ENCODE results near the gene SFT2D2. TPM values are rescaled to one million over a fixed set of nuclear protein-coding genes. Genes with fewer than 3 reads are reported as not detected.

SFT2D2 gene
- total RNA-seq, 2 experiments from 2014 or later = 25.2 to 42.3 TPM

DNA sequence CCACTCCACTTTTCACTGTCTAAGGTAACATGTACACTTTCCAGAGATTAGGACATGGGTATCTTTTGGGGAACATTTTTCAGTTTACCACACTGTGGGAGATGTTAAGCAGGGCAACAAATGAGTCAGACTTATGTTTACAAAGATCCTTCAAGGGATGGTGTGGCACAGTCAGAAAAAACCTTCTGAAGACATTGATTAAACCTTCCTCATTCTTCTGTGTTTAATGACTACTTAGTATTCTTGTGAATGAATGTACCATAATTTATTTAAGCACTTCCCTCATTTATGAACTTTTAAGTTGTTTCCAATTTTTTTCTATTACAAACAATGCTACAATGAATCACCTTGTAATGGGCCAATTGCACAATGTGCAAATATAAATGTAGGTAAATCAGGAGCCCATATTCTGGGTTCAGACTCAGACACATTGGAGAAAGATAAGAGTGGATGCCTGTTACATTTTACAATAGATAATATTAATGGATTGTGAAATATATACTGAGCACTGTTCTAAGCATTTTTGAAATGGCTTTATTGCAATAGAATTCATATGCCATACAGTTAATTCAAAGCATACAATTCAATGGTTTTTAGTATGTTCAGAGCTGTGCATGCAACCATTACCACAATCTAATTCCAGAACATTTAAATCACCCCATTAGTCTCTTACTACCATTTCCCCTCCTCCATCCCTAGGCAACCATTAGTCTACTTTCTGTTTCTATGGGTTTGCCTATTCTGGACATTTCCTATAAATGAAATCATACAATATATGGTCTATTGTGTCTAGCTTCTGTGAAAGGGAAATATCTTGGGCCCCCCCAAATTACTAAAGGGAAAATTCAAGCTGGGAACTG, 1.9 kb upstream of the SFT2D2 start:
- Mint-ChIP-seq H3K9me3 (ENCODE audit: low read depth) (no peaks in the 10 kb centered on the region), H3K4me1 (peaks cover 40% of the 10 kb centered on the region), H3K4me3 (no peak overlapping the region), H3K27me3 (peaks cover 5% of the 10 kb centered on the region), H3K36me3 (ENCODE audit: low read depth) (peaks cover 17% of the 10 kb centered on the region), H3K27ac (no peak overlapping the region)
- CTCF ChIA-PET = interaction anchor here (0.9 to 4.1 kb wide), 3 partner anchors 11 to 119 kb away, joined by 3 to 38 read pairs (median 3); no protein-coding TSS in a partner anchor
- DNase-seq (no peak), ATAC-seq (no peak)
- POLR2A ChIA-PET = interaction anchor here (2.1 kb wide), 1 partner anchor 13 kb away, joined by 14 read pairs; no protein-coding TSS in a partner anchor
- intact Hi-C loops (cut with DNase I, micrococcal nuclease) = loop anchor here in 1 of 2 experiments (2.0 kb wide), 1 partner anchor 13 kb away; no protein-coding TSS in a partner anchor

DNA sequence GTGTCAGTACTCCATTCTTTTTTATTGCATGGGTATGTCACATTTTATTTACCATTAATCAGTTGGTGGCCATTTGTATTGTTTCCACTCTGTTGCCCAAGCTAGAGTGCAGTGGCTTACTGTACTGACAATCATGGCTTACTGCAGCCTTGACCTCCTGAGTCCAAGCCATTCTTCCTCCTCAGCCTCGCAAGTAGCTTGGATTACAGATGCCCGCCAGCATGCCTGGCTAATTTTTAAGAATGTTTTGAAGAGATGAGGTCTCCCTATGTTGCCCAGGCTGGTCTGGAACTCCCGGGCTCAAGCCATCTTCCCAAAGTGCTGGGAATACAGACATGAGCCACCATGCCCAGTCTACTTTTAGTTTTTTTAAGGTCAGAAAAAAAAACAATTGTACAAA, 813 bp upstream of the SFT2D2 start:
- Mint-ChIP-seq H3K4me3 (peak overlapping the region; percentile 86), H3K27ac (no peak overlapping the region), H3K27me3 (peaks cover 5% of the 10 kb centered on the region), H3K4me1 (peaks cover 49% of the 10 kb centered on the region), H3K36me3 (ENCODE audit: low read depth) (peaks cover 28% of the 10 kb centered on the region), H3K9me3 (ENCODE audit: low read depth) (no peaks in the 10 kb centered on the region)
- POLR2A ChIA-PET = interaction anchor here (0.6 to 2.7 kb wide), 4 partner anchors 10 to 289 kb away, joined by 4 to 20 read pairs (median 12); partner anchors contain the start of gene DCAF6
- intact Hi-C loops (cut with DNase I, micrococcal nuclease) = loop anchor here (1.0 to 5.0 kb wide), 5 partner anchors 47 to 1142 kb away; partner anchors contain the start of genes BLZF1 (in 2 of the 2), NME7 (in 2 of the 2), TIPRL (in 2 of the 2) and DCAF6 (in 1 of the 2)
- ATAC-seq = no peak
- no peak for DNase-seq
- CTCF ChIA-PET = interaction anchor here (1.4 to 4.1 kb wide), 2 partner anchors 11 to 118 kb away, joined by 3 to 38 read pairs; no protein-coding TSS in a partner anchor

DNA sequence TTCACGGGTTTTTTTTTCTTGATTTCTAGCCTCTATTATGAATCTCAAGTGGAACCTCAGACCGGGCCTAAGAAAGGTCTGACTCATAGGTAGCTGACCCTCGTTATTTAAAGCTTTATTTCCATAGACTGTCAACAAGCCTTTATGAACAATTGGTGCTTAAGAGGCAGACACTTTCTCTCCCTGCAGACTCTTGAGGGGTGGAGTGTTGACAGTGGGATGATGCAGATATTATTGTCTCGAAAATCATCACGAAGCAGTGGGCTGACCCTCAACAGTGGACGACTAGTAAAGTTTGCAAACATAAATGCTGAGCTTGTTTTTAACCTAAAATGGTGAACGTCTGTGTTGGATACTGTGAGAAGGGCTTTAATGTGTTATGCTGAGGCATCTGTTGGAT, 1.8 kb downstream of the SFT2D2 start:
- intact Hi-C loops (cut with DNase I, micrococcal nuclease) = loop anchor here (1.0 to 5.0 kb wide), 8 partner anchors 10 to 1667 kb away; partner anchors contain the start of genes BLZF1 (in 2 of the 2), NME7 (in 2 of the 2), ATP1B1 (in 1 of the 2) and GPR161 (in 1 of the 2)
- Mint-ChIP-seq H3K27me3 (peaks cover 3% of the 10 kb centered on the region), H3K36me3 (ENCODE audit: low read depth) (peaks cover 41% of the 10 kb centered on the region), H3K4me1 (peaks cover 52% of the 10 kb centered on the region), H3K27ac (peak overlapping the region; percentile 86), H3K4me3 (peak overlapping the region; percentile 86), H3K9me3 (ENCODE audit: low read depth) (no peaks in the 10 kb centered on the region)
- ChIA-PET POLR2A (interaction anchor here (0.6 to 2.7 kb wide), 4 partner anchors 10 to 477 kb away, joined by 3 to 11 read pairs (median 7); no protein-coding TSS in a partner anchor), CTCF (interaction anchor here (0.8 to 4.1 kb wide), 4 partner anchors 8 to 142 kb away, joined by 3 to 38 read pairs (median 5); no protein-coding TSS in a partner anchor)
- DNase-seq (no peak), ATAC-seq (no peak)

DNA sequence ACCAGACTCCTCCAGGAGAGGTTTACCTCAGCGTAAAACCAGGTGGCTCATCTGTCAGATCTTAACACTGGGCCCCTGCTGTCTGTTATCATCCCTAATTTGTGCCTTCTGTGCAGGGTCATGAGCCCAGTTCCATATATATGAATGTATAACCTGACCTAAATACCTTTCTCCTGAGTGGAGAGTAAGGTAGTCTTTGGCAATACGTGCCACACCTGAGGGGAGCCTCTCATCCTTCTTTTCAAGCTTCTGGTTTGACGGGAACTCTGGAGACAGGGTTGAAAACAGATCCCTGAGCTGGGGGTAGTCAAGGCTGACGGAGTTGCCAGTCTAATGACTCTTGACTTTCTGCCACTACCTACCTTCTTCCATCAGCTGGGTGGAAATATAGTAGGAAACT, 4.1 kb downstream of the SFT2D2 start:
- peaks cover 59% of the 10 kb centered on the region for H3K36me3 Mint-ChIP-seq (ENCODE audit: low read depth)
- no peak overlapping the region for H3K27ac Mint-ChIP-seq
- POLR2A ChIA-PET = no interaction called here
- no peaks in the 10 kb centered on the region for H3K27me3 Mint-ChIP-seq
- DNase-seq (no peak), ATAC-seq (no peak)
- intact Hi-C loops (cut with DNase I, micrococcal nuclease) = loop anchor here (5.0 to 10.0 kb wide), 4 partner anchors 93 to 1465 kb away; partner anchors contain the start of genes BLZF1 (in 2 of the 2), NME7 (in 2 of the 2) and GPR161 (in 1 of the 2)
- peaks cover 62% of the 10 kb centered on the region for H3K4me1 Mint-ChIP-seq
- no peak overlapping the region for H3K4me3 Mint-ChIP-seq
- CTCF ChIA-PET = interaction anchor here (0.6 to 0.9 kb wide), 2 partner anchors 51 to 90 kb away, joined by 3 read pairs; partner anchors contain the start of gene TIPRL
- H3K9me3 Mint-ChIP-seq (ENCODE audit: low read depth) = no peaks in the 10 kb centered on the region

DNA sequence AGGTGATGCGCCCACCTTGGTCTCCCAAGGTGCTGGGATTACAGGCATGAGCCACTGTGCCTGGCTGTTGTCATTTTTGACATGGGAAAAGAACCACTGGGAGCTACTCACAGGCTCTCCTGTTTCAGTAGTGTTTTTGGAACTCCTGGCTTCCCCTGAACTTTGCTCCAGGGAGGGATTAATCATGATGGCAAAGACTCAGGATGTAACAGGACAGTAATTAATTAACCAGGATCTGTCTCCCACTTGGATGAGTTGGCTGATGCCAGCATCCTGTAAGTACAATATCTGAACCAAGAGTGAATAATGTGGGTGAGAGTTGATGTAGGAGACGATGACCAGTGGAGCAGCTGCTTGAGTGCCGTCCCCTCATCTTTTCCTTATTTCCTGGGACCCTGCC, 4.9 kb downstream of the SFT2D2 start:
- ChIA-PET POLR2A (no interaction called here), CTCF (interaction anchor here (0.9 to 1.3 kb wide), 2 partner anchors 51 to 148 kb away, joined by 3 to 4 read pairs; partner anchors contain the start of gene TIPRL)
- no peak for DNase-seq
- no peaks in the 10 kb centered on the region for H3K9me3 Mint-ChIP-seq (ENCODE audit: low read depth)
- H3K36me3 Mint-ChIP-seq (ENCODE audit: low read depth) = peaks cover 62% of the 10 kb centered on the region
- intact Hi-C loops (cut with DNase I, micrococcal nuclease) = loop anchor here in 1 of 2 experiments (10.0 kb wide), 1 partner anchor 1464 kb away; no protein-coding TSS in a partner anchor
- no peaks in the 10 kb centered on the region for H3K27me3 Mint-ChIP-seq
- ATAC-seq = no peak
- H3K4me3 Mint-ChIP-seq = no peak overlapping the region
- peak overlapping the region; percentile 10 for H3K27ac Mint-ChIP-seq
- peaks cover 64% of the 10 kb centered on the region for H3K4me1 Mint-ChIP-seq

DNA sequence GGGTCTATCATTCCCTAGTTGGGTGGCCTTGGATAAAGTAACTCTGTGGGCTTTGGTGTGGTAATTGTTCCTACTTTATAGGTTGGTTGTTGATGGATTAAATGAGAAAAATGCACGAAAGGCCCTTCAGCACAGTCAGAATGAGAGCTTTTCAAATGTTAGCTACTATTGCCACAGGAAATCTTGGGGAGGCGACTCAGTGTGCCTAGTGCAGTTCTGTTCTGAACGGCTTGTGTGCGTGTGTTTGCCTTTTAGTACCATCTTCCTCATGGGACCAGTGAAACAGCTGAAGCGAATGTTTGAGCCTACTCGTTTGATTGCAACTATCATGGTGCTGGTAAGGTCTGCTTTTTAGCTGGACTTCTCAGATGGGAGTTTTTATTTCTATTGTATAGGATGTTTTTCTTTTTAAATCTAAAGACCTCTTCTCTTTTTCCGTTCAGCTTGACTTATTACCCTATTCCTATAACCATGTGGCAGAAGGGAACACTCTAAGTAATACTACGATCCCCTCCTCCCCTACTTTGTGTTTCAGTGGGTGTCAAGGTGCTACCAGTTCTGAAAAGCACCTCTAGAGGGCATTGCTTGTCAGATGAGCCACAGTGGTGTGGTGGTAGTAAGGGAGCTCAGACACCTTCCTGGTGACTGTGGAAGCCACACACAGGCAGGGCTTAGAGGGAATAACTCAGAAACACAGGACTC, 9.2 kb downstream of the SFT2D2 start:
- peak overlapping the region; percentile 55 for H3K27ac Mint-ChIP-seq
- CTCF ChIA-PET = interaction anchor here (0.6 to 4.2 kb wide), 25 partner anchors 9 to 1176 kb away, joined by 3 to 38 read pairs (median 4); partner anchors contain the start of gene SFT2D2
- H3K36me3 Mint-ChIP-seq (ENCODE audit: low read depth) = peaks cover 73% of the 10 kb centered on the region
- H3K4me3 Mint-ChIP-seq = no peak overlapping the region
- POLR2A ChIA-PET = interaction anchor here (0.6 to 2.4 kb wide), 5 partner anchors 9 to 1218 kb away, joined by 3 to 20 read pairs (median 4); partner anchors contain the start of gene SFT2D2
- peak; percentile 77 for ATAC-seq
- H3K27me3 Mint-ChIP-seq = no peaks in the 10 kb centered on the region
- peak; percentile 58 for DNase-seq
- intact Hi-C loops (cut with DNase I, micrococcal nuclease) = loop anchor here (5.0 to 10.0 kb wide), 7 partner anchors 87 to 1460 kb away; partner anchors contain the start of gene SLC19A2 (in 1 of the 2)
- peaks cover 57% of the 10 kb centered on the region for H3K4me1 Mint-ChIP-seq
- H3K9me3 Mint-ChIP-seq (ENCODE audit: low read depth) = no peaks in the 10 kb centered on the region

DNA sequence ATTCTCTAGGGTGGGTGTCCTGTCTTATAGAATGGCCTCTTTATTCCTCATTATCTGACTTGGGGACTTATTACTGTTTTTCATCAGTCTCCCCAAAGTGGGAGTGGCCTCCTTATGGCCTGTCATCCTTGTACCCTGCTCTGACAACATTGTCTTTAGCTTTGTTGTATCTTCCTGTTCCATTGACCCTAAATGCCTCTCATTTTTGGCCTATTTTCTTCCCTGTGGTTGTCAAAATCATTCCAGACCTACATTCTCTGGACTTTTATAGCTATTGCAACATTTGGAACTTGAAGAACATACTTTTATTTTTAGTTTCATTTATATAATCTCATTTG, 9.7 kb downstream of the SFT2D2 start:
- intact Hi-C loops (cut with DNase I, micrococcal nuclease) = loop anchor here (5.0 to 10.0 kb wide), 7 partner anchors 87 to 1459 kb away; partner anchors contain the start of gene SLC19A2 (in 1 of the 2)
- CTCF ChIA-PET = interaction anchor here (0.6 to 4.2 kb wide), 21 partner anchors 9 to 1177 kb away, joined by 3 to 38 read pairs (median 4); partner anchors contain the start of gene SFT2D2
- ATAC-seq = peak; percentile 8

DNA sequence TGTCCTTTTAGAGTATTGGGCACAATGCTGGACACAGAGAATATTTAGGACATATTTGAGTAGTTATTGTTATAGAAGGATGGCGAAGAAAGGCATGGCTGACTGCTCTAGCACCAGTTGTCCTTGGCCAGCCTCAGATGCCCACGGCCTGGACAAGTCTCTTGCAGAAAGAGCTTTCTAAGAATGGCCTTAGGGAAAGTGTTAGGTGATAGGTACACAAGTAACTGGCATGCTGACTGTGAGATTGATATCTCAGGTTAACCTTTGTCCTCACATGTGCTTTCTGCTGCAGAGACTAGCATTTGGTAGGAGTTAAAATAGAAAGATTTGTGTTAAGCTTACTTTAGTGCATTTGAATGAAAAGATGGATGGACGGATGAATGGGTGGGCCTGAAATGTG, 10.1 kb downstream of the SFT2D2 start:
- H3K27me3 Mint-ChIP-seq = no peaks in the 10 kb centered on the region
- H3K4me3 Mint-ChIP-seq = no peak overlapping the region
- ChIA-PET POLR2A (interaction anchor here (1.5 to 2.4 kb wide), 2 partner anchors 10 to 56 kb away, joined by 4 to 20 read pairs; partner anchors contain the start of gene SFT2D2), CTCF (interaction anchor here (0.6 to 4.2 kb wide), 19 partner anchors 10 to 1177 kb away, joined by 3 to 38 read pairs (median 4); partner anchors contain the start of gene SFT2D2)
- no peak for ATAC-seq
- H3K36me3 Mint-ChIP-seq (ENCODE audit: low read depth) = peaks cover 77% of the 10 kb centered on the region
- DNase-seq = no peak
- intact Hi-C loops (cut with DNase I, micrococcal nuclease) = loop anchor here (2.0 to 10.0 kb wide), 8 partner anchors 13 to 1459 kb away; partner anchors contain the start of gene SLC19A2 (in 1 of the 2)
- H3K4me1 Mint-ChIP-seq = peaks cover 50% of the 10 kb centered on the region
- peak overlapping the region; percentile 66 for H3K27ac Mint-ChIP-seq
- no peaks in the 10 kb centered on the region for H3K9me3 Mint-ChIP-seq (ENCODE audit: low read depth)

More for the DNA sequence above, 9.7 kb downstream of the SFT2D2 start:
- DNase-seq = no peak
- no peaks in the 10 kb centered on the region for H3K27me3 Mint-ChIP-seq
- H3K9me3 Mint-ChIP-seq (ENCODE audit: low read depth) = no peaks in the 10 kb centered on the region
- H3K4me1 Mint-ChIP-seq = peaks cover 55% of the 10 kb centered on the region
- H3K36me3 Mint-ChIP-seq (ENCODE audit: low read depth) = peaks cover 77% of the 10 kb centered on the region
- H3K27ac Mint-ChIP-seq = no peak overlapping the region
- POLR2A ChIA-PET = interaction anchor here (1.5 to 2.4 kb wide), 2 partner anchors 10 to 55 kb away, joined by 4 to 20 read pairs; partner anchors contain the start of gene SFT2D2
- no peak overlapping the region for H3K4me3 Mint-ChIP-seq

DNA sequence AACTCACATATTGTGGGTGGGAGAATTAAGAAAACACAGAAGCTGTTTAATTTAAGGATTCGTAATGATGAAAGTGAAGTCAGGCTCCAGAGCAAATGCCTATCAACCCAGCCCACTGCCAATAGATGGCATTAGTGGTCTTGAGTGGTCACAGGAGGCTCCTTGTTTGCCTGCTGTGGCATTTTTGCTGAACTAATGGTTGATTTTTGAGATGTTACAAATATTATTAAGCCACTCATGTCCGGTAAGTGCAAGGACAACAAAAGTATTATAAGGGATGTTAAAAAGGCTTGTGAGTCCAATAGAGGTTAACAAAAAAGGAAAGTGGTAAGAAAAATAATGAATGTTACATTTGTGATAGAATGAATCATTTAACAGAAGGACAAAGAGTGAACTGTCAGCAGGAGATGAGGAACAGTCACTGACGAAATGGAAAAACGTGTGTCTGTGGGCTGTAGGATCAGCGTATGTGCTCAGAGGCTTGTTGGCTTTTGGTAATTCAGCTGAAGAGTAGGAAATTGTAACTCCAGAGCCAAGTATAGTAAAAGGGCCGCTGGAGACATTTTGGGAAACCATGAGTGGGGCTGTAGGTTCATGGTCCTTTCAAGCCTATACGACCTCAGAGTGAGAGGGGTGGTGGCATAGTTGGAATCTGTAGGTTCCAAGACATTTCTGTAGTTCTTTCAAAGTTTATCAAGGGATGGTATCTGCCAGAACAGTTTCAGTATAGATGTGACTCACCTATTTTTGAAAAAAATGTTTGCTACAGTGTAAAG, 11.2 kb downstream of the SFT2D2 start:
- Mint-ChIP-seq H3K4me1 (peaks cover 50% of the 10 kb centered on the region), H3K4me3 (peak overlapping the region; percentile 50), H3K9me3 (ENCODE audit: low read depth) (no peaks in the 10 kb centered on the region), H3K27ac (peak overlapping the region; percentile 84), H3K27me3 (no peaks in the 10 kb centered on the region), H3K36me3 (ENCODE audit: low read depth) (peaks cover 80% of the 10 kb centered on the region)
- peak; percentile 78 for ATAC-seq
- intact Hi-C loops (cut with DNase I, micrococcal nuclease) = loop anchor here (1.0 to 10.0 kb wide), 11 partner anchors 10 to 1458 kb away; partner anchors contain the start of gene SLC19A2 (in 1 of the 2)
- DNase-seq = peak; percentile 64
- ChIA-PET POLR2A (interaction anchor here (1.2 to 1.4 kb wide), 2 partner anchors 10 to 12 kb away, joined by 3 to 14 read pairs; partner anchors contain the start of gene SFT2D2), CTCF (interaction anchor here (1.0 to 4.2 kb wide), 6 partner anchors 8 to 171 kb away, joined by 3 to 38 read pairs (median 4); partner anchors contain the start of gene SFT2D2)

Data from activated CD4-positive, alpha-beta T cell treated with anti-CD3 and anti-CD28 coated beads for 36 hours (primary cell).